NCI-H2081 treated with DMSO at 0.1 percent for 48 hours (cell line): ENCODE measurements around the gene THOC7.

Experiments
- DNase-seq: peaks from one replicate; lab custom pipeline; 2025; lab: John Stamatoyannopoulos, UW

The THOC7 gene

DNA sequence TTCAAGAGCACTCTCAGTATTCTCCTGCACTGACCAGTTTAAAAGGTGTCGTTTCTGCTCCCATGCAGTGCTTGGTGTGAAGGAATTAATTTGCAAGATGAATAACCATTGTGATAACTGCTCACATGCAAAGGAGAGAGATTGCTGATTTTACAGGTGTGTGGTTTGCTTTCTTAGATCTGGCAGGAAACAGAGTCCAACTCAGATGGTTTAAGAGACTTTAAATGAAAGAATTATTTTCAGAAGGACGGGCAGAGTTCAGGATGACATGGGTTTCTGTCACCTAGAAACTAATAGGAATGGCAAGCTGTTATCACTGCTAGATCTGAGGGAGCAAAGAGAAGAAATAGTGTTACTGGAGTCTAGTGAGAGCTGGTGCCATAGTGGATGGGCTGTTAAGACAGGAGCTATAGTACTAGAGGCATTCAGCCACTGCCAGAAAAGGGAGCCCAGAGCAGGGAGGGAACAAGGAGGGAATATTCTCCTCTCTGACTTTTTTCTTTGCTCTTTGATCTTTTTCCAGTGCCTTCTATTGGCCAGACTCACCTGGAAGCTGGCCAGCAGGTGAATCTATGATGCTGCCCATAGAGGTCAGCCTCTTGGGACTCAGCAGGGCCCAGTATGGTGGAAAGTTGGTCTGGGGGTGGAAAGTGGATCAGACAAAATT lies 14.9 kb upstream of the THOC7 start:
- DNase-seq = no peak

- DNase-seq = no peak
Observed at GRCh38 chr3:63877737-63878393, 14.3 kb upstream of the THOC7 start.

DNA sequence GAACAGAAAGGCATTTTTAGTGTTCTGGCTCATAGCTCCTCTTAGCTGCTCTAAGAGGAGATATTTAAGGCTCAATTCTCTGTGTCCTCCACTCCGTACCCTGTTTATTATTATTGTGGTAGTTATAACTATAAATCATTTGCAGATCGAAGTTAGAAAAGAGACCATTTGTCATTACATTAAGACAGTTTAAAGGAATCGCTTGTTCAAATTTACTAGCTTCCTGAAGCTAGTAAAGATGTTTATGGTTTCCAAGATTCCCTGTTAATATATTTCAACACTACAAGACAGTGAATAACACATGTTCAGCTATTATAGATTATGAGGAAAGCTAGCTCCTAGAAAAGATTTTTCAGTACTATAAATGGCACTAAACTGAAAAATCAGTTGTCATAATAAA lies 12.7 kb upstream of the THOC7 start:
- DNase-seq = no peak

GRCh38 chr3:63875510-63875909 lies 11.9 kb upstream of the THOC7 start:
- DNase-seq = no peak

DNA sequence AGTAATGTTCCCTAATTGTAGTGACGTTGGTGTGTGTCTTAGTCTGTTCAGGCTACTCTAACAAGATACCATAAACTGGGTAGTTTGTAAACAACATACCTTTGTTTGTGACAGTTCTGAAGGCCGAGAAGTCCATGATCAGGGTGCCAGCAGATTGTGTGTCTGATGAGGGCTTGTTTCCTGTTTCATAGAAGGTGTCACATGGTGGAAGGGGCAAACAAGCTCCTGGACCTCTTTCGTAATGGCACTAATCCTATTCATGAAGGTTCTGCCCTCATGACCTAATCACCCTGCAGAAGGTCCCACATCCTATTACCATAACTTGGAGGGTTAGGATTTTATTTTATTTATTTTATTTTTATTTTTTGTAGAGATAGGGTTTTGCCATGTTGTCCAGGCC lies 11.2 kb upstream of the THOC7 start:
- no peak for DNase-seq

- no peak for DNase-seq
Observed at GRCh38 chr3:63872135-63872924, 8.7 kb upstream of the THOC7 start.

DNA sequence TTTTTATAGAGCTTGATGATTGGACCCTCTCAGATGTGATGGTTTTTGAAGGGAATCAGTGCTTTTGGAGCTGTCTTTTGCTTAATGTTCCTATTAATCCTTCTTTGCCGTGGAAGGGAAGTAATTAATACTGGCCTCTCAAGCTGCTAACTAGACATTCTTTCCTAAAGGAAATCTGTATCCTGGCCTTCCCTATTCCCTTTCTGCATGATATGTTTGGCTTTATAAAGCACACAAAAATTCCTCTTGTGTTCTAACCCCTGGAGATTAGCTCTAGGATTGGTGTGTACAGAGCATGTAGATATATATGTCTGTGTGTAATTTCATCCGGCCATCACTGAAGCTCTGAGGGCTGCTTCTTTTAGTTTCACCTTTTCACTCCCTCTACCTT lies 7.0 kb upstream of the THOC7 start:
- DNase-seq = no peak

DNA sequence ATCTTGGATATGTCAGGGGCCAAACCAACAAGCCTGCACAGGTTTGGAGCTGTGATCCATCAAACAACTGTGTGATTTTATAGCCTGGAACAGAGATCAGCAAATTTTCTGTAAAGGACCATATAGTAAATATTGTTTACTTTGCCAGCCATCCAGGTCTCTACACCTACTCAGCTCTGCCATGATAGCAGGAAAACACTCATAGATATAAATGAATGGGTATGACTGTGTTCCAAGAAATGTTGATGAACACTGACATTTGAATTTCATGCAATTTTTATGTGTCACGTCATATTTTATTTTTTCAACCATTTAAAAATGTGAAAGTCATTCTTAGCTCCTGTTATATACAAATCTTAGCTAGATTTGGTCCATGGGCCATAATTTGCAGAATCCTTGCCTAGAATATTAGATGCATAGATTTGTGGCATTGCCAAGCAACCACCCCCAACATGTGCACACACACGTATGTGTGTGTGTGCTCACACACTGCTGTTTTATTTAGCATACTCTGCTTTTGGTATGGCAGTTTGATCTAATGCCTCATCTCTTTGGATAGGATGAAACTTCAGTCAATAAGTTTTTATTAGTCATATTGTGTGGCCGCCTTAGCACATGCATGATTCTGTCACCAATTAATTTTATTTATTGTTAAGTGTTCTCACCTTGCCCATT lies 6.5 kb upstream of the THOC7 start:
- DNase-seq = no peak

DNA sequence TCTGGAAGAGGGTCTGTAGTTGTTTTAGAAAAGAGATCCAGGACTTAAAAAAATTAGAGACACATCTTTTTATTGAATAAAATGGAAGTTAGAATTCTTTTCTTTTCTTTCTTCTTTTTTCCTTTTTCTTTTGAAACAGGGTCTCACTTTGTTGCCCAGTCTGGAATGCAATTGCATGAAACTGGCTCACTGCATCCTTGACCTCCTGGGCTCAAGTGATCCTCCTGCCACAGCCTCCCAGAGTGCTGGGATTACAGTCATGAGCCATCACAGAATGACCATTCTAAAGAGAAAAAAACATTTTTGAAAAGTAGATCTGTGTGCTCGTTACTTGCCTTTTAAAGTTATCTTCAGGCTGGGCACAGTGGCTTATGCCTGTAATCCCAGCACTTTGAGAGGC lies 3.6 kb upstream of the THOC7 start:
- no peak for DNase-seq

- DNase-seq = no peak
Observed at GRCh38 chr3:63864965-63865327, 1.3 kb upstream of the THOC7 start.

DNA sequence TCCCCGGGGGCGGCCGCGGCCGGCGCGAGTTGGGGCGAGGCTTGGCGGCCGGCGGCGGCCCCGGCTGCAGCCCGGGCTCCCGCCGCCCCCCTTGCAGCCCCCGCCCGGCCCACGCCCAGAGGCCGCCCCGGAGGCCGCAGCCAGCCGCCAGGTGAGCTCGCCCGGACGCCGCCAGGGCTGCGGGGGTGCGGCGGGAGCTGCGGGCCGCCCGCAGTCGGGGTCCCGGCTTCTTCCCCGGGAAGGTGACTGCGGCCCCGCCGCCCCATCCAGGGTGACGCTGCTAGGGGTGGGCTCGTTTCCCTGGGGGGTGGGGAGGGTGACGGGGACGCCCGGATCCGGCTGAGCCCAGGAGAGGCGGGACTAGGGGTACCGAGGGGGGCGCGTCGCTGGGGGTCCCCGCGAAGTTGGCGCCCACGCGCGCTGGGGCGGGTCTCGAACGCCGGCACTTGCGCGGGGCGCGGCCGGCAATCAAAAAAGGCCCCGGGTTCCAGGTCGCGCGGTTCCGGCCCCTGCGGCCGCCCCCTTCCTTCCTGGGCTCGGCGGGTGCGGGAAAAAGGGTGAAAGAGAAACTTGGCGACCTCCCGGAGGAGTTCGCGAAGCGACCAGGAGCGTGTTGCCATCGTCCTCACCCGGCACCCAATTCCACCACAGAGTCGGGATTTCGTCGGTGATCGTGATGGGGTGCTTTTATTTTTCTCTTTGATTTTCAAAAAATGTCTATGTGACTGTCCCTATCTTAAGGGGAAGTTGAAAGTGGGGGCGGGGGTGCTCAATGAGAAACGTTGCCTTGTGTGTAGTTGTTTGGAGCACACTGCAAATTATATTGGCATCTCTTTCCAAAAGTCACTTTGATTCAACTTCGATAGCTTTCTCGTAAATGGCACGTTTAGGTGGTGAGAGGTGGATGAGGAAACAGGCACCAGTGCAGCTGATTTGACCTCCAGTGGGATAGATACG lies 681 bp upstream of the THOC7 start:
- no peak for DNase-seq

- no peak for DNase-seq
Observed at GRCh38 chr3:63862804-63863149, 828 bp downstream of the THOC7 start.

- no peak for DNase-seq
Observed at GRCh38 chr3:63861306-63861705, 2.3 kb downstream of the THOC7 start.

GRCh38 chr3:63860776-63861175 lies 2.8 kb downstream of the THOC7 start:
- DNase-seq = no peak

- DNase-seq = no peak
Observed at GRCh38 chr3:63857311-63857710, 6.3 kb downstream of the THOC7 start.

DNA sequence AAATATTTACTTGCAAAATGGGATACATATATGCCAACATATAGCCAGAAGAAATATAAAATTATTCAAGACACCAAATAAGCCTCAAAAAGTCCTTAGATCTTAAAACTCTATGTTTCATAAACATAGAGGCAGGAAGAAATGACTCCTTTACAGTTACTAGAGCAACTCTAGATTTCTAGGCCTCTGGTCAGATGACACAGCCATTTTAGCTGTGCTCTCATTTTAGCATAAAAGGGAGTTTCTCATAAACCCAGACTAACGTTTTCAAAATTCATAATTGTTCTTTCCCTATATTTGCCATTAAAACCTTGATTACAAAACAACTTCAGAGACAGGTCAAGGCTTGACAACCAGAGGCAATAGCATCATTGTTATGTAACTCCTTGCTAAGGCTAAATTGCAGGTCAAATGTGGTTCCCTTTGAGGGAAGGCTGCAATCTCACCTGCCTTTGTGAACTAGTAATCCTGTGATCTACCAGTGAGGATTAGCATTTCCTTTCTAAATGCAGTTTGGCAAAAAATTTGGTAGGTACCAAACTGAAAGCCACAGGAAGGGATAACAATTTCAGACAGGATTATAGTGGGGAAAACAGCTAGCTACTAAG lies 8.2 kb downstream of the THOC7 start:
- no peak for DNase-seq

- DNase-seq = no peak
Observed at GRCh38 chr3:63853106-63853505, 10.5 kb downstream of the THOC7 start.

DNA sequence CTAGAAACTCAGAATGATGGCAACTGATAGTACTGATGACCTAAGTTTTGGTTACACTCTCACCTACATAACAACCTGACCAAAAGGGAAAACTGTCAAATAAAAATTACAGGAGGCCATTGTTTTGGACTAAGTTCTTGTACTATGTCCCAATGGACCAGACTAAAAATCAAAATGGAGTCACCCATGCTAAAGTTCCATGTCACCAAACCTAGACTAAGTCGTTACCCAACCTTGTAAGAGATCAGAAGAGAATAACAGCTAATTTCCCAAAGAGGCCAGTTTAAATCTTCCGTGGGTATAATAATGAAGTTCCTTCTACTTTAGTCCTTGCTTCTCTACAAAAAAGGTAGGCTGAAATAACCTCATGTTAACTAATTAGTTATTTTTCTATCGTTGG lies 12.3 kb downstream of the THOC7 start:
- DNase-seq = no peak

DNA sequence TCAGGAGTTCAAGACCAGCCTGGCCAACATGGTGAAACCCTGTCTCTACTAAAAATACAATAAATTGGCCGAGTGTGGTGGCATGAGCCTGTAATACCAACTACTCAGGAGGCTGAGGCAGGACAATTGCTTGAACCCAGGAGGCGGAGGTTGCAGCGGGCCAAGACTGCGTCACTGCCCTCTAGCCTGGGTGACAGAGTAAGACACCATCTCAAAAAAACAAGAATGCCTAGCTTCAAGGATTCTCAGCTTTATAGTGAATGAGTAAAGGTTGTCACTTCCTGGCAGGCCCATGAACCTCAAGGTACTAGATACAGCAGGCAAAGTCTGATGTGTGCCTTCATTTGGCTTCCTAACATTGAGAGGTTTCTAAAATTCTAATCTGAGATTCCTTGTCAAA lies 14.4 kb downstream of the THOC7 start:
- no peak for DNase-seq

DNA sequence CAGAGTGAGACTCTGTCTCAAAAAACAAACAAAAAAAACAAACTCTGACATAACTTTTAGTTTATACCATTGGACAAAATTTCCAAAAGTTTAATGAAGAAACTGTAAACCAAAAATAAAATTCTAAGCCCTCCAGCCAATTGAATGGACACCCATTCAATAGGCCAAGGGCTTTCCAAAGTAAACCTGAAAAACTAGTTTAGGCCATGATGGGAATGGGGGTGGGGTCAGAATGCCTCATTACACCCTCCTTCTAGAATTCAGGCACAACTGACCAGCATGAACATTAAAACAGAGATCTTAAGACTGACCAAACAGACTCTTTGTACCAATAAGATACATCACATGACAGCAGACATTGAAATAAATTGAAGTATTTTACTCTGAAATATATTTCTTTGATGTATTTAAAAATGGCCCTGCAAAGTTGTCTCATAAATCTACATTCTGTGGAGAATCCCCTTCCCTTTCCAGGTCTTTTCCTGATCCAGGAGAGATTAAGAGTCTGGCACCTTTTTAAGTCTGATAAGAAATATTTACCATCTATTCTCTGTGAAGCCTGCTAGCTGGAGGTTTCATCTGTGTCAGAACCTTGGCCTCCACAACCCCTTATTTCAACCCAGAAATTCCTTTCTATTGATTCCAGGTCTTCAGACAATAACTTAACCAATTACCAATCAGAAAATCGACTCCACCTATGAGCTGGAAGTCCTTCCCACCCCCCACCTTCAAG lies 15.7 kb downstream of the THOC7 start:
- DNase-seq = no peak

GRCh38 chr3:63845215-63845614 lies 18.4 kb downstream of the THOC7 start:
- DNase-seq = no peak
